ENCODE measurements around the gene GPR156. TPM values are rescaled to one million over a fixed set of nuclear protein-coding genes. Genes with fewer than 3 reads are reported as not detected.

Gene GPR156
- total RNA-seq, 1 donor from 2014 or later = 1.4 TPM

DNA sequence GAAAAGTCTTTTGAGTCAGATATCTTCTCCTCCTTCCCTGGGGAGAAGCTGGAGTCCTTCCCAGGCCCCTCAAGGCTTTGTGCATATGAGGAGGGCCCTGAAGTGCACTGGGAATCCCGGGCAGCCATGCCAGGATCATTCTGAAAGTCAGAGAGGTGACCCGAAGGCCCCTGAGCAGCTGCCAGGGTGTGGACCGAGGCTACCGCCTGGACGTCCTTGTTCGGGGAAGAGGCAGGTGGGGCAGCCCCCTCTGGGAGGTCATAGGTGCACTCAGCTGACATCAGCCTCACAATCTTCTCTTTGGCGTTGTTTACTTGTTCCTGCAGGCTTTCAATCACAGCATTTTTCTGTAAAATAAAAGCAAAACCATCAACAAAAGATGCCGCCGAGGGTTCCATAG lies 117.0 kb downstream of the GPR156 start:
- TF ChIP-seq, protein P1, sequence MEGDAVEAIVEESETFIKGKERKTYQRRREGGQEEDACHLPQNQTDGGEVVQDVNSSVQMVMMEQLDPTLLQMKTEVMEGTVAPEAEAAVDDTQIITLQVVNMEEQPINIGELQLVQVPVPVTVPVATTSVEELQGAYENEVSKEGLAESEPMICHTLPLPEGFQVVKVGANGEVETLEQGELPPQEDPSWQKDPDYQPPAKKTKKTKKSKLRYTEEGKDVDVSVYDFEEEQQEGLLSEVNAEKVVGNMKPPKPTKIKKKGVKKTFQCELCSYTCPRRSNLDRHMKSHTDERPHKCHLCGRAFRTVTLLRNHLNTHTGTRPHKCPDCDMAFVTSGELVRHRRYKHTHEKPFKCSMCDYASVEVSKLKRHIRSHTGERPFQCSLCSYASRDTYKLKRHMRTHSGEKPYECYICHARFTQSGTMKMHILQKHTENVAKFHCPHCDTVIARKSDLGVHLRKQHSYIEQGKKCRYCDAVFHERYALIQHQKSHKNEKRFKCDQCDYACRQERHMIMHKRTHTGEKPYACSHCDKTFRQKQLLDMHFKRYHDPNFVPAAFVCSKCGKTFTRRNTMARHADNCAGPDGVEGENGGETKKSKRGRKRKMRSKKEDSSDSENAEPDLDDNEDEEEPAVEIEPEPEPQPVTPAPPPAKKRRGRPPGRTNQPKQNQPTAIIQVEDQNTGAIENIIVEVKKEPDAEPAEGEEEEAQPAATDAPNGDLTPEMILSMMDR (conservative IDR thresholded peaks at IDR 0.05; ENCODE audit: low read depth, low read length) = no peak
- no peak overlapping the region for H3K4me3 ChIP-seq (ENCODE audit: low read depth, low read length)
- no peak for DNase-seq (ENCODE audit: low read depth)

DNA sequence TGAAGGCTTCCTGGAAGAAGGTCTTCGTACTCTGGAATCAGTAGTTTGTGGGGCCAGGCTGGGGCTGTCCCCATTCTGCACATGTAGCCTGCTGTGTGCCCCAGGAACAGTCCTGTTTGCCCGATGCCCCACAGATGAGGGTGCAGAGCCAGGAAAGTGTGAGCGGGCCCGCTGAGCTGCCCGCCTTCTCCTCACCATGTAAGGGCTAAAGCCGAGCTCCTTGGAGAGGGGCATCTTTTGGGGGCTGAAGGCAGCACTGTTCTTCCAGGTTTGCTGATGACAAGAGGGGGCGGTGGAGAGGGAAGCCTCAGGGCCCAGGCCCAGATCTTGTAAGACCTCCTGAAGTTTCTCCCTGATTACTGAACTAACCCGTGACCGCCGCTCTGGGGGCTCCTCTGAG lies 117.5 kb downstream of the GPR156 start:
- DNase-seq (ENCODE audit: low read depth) = no peak
- H3K4me3 ChIP-seq (ENCODE audit: low read depth, low read length) = no peak overlapping the region
- TF ChIP-seq, protein P1 (conservative IDR thresholded peaks at IDR 0.05; ENCODE audit: low read depth, low read length) = no peak

DNA sequence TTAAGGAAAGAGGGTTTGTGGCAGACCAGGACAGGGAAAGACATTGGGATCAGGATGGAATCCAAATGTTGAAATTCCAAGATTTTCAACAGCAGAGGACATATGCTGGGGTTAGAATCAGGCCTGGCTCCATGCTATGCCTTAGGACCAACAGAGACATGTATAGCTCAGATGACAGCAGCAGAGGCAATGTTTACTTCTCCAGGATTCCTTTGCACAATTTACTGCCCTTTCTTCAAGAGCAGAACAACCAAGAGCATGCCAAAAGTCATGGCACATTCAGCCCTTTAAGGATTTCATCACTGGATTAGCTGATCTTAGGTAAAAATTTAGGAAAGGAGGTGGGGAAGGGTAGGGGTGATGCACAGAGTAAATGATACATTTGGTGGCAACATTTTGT lies 121.2 kb downstream of the GPR156 start:
- no peak overlapping the region for H3K4me3 ChIP-seq (ENCODE audit: low read depth, low read length)
- no peak for DNase-seq (ENCODE audit: low read depth)
- TF ChIP-seq, protein P1 (conservative IDR thresholded peaks at IDR 0.05; ENCODE audit: low read depth, low read length) = no peak

DNA sequence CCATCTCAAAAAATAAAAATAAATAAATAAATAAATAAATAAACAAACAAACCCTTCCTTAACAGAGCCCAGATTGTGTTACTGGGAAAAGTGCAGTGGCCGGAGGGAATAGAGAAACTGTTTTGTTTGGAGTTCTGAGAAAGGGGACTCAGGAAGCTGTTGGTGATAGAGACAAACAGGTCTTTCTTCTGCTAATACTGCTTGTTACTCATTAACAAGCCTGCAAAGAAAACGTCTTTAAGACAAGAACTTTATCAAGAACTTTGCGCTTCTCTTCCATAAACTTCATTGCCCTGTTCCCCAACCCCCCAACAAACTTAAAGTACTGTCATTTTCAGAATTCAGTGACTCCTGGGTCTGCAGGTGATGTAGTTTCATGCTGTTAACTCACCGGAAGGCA lies 122.0 kb downstream of the GPR156 start:
- DNase-seq (ENCODE audit: low read depth) = no peak
- H3K4me3 ChIP-seq (ENCODE audit: low read depth, low read length) = no peak overlapping the region
- TF ChIP-seq, protein P1 (conservative IDR thresholded peaks at IDR 0.05; ENCODE audit: low read depth, low read length) = no peak

- TF ChIP-seq, protein P1 (conservative IDR thresholded peaks at IDR 0.05; ENCODE audit: low read depth, low read length) = no peak
Observed at GRCh38 chr3:120162400-120162799, 122.6 kb downstream of the GPR156 start.

GRCh38 chr3:120161902-120162301 lies 123.1 kb downstream of the GPR156 start:
- TF ChIP-seq, protein P1 (conservative IDR thresholded peaks at IDR 0.05; ENCODE audit: low read depth, low read length) = no peak
- no peak overlapping the region for H3K4me3 ChIP-seq (ENCODE audit: low read depth, low read length)
- DNase-seq (ENCODE audit: low read depth) = no peak

More at GRCh38 chr3:120162400-120162799, 122.6 kb downstream of the GPR156 start:
- no peak for DNase-seq (ENCODE audit: low read depth)
- H3K4me3 ChIP-seq (ENCODE audit: low read depth, low read length) = no peak overlapping the region

- peak; percentile 96 for DNase-seq (ENCODE audit: low read depth)
Observed at GRCh38 chr3:120160050-120160449, 125.0 kb downstream of the GPR156 start.

More at GRCh38 chr3:120160050-120160449, 125.0 kb downstream of the GPR156 start:
- H3K4me3 ChIP-seq (ENCODE audit: low read depth, low read length) = no peak overlapping the region
- TF ChIP-seq, protein P1 (conservative IDR thresholded peaks at IDR 0.05; ENCODE audit: low read depth, low read length) = no peak

Measured in epithelial cell of proximal tubule (primary cell).